ENCODE results near the gene PDE9A.

The PDE9A gene

GRCh38 chr21:42781150-42781970 lies 127.9 kb downstream of the PDE9A start:
- DNase-seq (ENCODE audit: insufficient read length, low spot score) (no peak), FAIRE-seq (no peak)
- no peak for TF ChIP-seq CTCF (IDR thresholded peaks at IDR 0.05; ENCODE audit: insufficient read depth, missing control alignments)

GRCh38 chr21:42781971-42782722 lies 128.7 kb downstream of the PDE9A start:
- FAIRE-seq (no peak), DNase-seq (ENCODE audit: insufficient read length, low spot score) (no peak)
- no peak for TF ChIP-seq CTCF (IDR thresholded peaks at IDR 0.05; ENCODE audit: insufficient read depth, missing control alignments)

GRCh38 chr21:42782723-42783242 lies 129.4 kb downstream of the PDE9A start:
- no peak for DNase-seq (ENCODE audit: insufficient read length, low spot score)
- TF ChIP-seq CTCF (IDR thresholded peaks at IDR 0.05; ENCODE audit: insufficient read depth, missing control alignments): no peak
- no peak for FAIRE-seq

- DNase-seq (ENCODE audit: insufficient read length, low spot score): no peak
- no peak for FAIRE-seq
- TF ChIP-seq CTCF (IDR thresholded peaks at IDR 0.05; ENCODE audit: insufficient read depth, missing control alignments): no peak
Observed at GRCh38 chr21:42784276-42784675, 130.9 kb downstream of the PDE9A start.

- FAIRE-seq: no peak
- DNase-seq (ENCODE audit: insufficient read length, low spot score): no peak
- no peak for TF ChIP-seq CTCF (IDR thresholded peaks at IDR 0.05; ENCODE audit: insufficient read depth, missing control alignments)
Observed at GRCh38 chr21:42784896-42785451, 131.6 kb downstream of the PDE9A start.

- FAIRE-seq (no peak), DNase-seq (ENCODE audit: insufficient read length, low spot score) (no peak)
- TF ChIP-seq CTCF (IDR thresholded peaks at IDR 0.05; ENCODE audit: insufficient read depth, missing control alignments): no peak
Observed at GRCh38 chr21:42785666-42786427, 132.4 kb downstream of the PDE9A start.

All from D721Med (cell line).